PC-9 (cell line): ENCODE data around the gene NDUFS2.

Experiments used
- EZH2 ChIP-seq: fragments of 200-600 bp; sonication (generic); IDR thresholded peaks from 2 replicates; pipeline ENCODE4 v1.8.0; 2017; ENCODE audit warnings: antibody characterized with exemption, low read depth
- TF ChIP-seq, protein P1 (sequence below): fragments of 200-600 bp; sonication (generic); conservative IDR thresholded peaks from 2 replicates; pipeline ENCODE4 v1.6.1; 2017; ENCODE audit warnings: mixed run types, antibody characterized with exemption, mild to moderate bottlenecking, moderate library complexity

- no peak for TF ChIP-seq EZH2
- TF ChIP-seq, protein P1, sequence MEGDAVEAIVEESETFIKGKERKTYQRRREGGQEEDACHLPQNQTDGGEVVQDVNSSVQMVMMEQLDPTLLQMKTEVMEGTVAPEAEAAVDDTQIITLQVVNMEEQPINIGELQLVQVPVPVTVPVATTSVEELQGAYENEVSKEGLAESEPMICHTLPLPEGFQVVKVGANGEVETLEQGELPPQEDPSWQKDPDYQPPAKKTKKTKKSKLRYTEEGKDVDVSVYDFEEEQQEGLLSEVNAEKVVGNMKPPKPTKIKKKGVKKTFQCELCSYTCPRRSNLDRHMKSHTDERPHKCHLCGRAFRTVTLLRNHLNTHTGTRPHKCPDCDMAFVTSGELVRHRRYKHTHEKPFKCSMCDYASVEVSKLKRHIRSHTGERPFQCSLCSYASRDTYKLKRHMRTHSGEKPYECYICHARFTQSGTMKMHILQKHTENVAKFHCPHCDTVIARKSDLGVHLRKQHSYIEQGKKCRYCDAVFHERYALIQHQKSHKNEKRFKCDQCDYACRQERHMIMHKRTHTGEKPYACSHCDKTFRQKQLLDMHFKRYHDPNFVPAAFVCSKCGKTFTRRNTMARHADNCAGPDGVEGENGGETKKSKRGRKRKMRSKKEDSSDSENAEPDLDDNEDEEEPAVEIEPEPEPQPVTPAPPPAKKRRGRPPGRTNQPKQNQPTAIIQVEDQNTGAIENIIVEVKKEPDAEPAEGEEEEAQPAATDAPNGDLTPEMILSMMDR, result no peak
Observed at GRCh38 chr1:161197560-161198193, 4.5 kb upstream of the NDUFS2 start.
